Activated T-cell treated with anti-CD3 and anti-CD28 coated beads, Interleukin-2, amount 50 U/mL, for 24 hours (primary cell): ENCODE data around the gene SLC9A3.
A peak's percentile ranks its signal among the peaks of the same experiment; 100 is the strongest.

Experiments used
- DNase-seq: peaks from one replicate; pipeline ENCODE4 v3.0.0-alpha.2; 2020
- H3K27ac Mint-ChIP-seq: 2 replicates; pipeline ENCODE4 v1.8.0; 2020; ENCODE audit warnings: mild to moderate bottlenecking, mixed read lengths
- H3K27me3 Mint-ChIP-seq: 2 replicates; pipeline ENCODE4 v1.8.0; 2020; ENCODE audit warnings: mixed read lengths
- H3K36me3 Mint-ChIP-seq: 2 replicates; pipeline ENCODE4 v1.8.0; 2020; ENCODE audit warnings: low read depth, mixed read lengths
- H3K4me1 Mint-ChIP-seq: 2 replicates; pipeline ENCODE4 v1.8.0; 2020; ENCODE audit warnings: low read depth, mixed read lengths
- H3K4me3 Mint-ChIP-seq: 2 replicates; pipeline ENCODE4 v1.8.0; 2020; ENCODE audit warnings: mild to moderate bottlenecking, moderate library complexity, mixed read lengths
- H3K9me3 Mint-ChIP-seq: 2 replicates; pipeline ENCODE4 v1.8.0; 2020; ENCODE audit warnings: mixed read lengths

Gene SLC9A3

GRCh38 chr5:459562-460272 is 64.5 kb downstream of the SLC9A3 start:
- Mint-ChIP-seq H3K27ac (peak overlapping the region; percentile 97), H3K9me3 (no peaks in the 10 kb centered on the region), H3K4me1 (peaks cover 78% of the 10 kb centered on the region), H3K36me3 (peaks cover 99% of the 10 kb centered on the region), H3K4me3 (peak overlapping the region; percentile 68), H3K27me3 (no peaks in the 10 kb centered on the region)
- DNase-seq = peak; percentile 25

GRCh38 chr5:458547-459353 is 65.5 kb downstream of the SLC9A3 start:
- peak; percentile 83 for DNase-seq
- Mint-ChIP-seq H3K4me1 (peaks cover 76% of the 10 kb centered on the region), H3K9me3 (no peaks in the 10 kb centered on the region), H3K4me3 (peak overlapping the region; percentile 68), H3K27me3 (no peaks in the 10 kb centered on the region), H3K36me3 (peaks cover 99% of the 10 kb centered on the region), H3K27ac (peak overlapping the region; percentile 97)

- H3K4me1 Mint-ChIP-seq = peaks cover 78% of the 10 kb centered on the region
- no peak overlapping the region for H3K4me3 Mint-ChIP-seq
- DNase-seq = peak; percentile 29
- H3K27ac Mint-ChIP-seq = peak overlapping the region; percentile 97
- H3K9me3 Mint-ChIP-seq = peaks cover 4% of the 10 kb centered on the region
- H3K27me3 Mint-ChIP-seq = no peaks in the 10 kb centered on the region
- peaks cover 99% of the 10 kb centered on the region for H3K36me3 Mint-ChIP-seq
Measured at GRCh38 chr5:457195-457961, 66.9 kb downstream of the SLC9A3 start.

GRCh38 chr5:456351-457194 is 67.7 kb downstream of the SLC9A3 start:
- H3K36me3 Mint-ChIP-seq = peaks cover 99% of the 10 kb centered on the region
- H3K4me1 Mint-ChIP-seq = peaks cover 75% of the 10 kb centered on the region
- no peaks in the 10 kb centered on the region for H3K27me3 Mint-ChIP-seq
- peaks cover 12% of the 10 kb centered on the region for H3K9me3 Mint-ChIP-seq
- H3K4me3 Mint-ChIP-seq = no peak overlapping the region
- H3K27ac Mint-ChIP-seq = peak overlapping the region; percentile 44
- DNase-seq = peak; percentile 21

GRCh38 chr5:455806-456205 is 68.4 kb downstream of the SLC9A3 start:
- Mint-ChIP-seq H3K36me3 (peaks cover 99% of the 10 kb centered on the region), H3K4me1 (peaks cover 73% of the 10 kb centered on the region), H3K27me3 (no peaks in the 10 kb centered on the region), H3K4me3 (no peak overlapping the region), H3K9me3 (peaks cover 18% of the 10 kb centered on the region), H3K27ac (no peak overlapping the region)
- peak; percentile 8 for DNase-seq

- peak; percentile 22 for DNase-seq
- H3K36me3 Mint-ChIP-seq = peaks cover 99% of the 10 kb centered on the region
- peaks cover 68% of the 10 kb centered on the region for H3K4me1 Mint-ChIP-seq
- H3K27me3 Mint-ChIP-seq = no peaks in the 10 kb centered on the region
- no peak overlapping the region for H3K27ac Mint-ChIP-seq
- peaks cover 23% of the 10 kb centered on the region for H3K9me3 Mint-ChIP-seq
- H3K4me3 Mint-ChIP-seq = no peak overlapping the region
Measured at GRCh38 chr5:454936-455335, 69.3 kb downstream of the SLC9A3 start.

- H3K36me3 Mint-ChIP-seq = peaks cover 99% of the 10 kb centered on the region
- H3K4me3 Mint-ChIP-seq = no peak overlapping the region
- peaks cover 23% of the 10 kb centered on the region for H3K9me3 Mint-ChIP-seq
- peak; percentile 26 for DNase-seq
- no peaks in the 10 kb centered on the region for H3K27me3 Mint-ChIP-seq
- peak overlapping the region; percentile 51 for H3K27ac Mint-ChIP-seq
- H3K4me1 Mint-ChIP-seq = peaks cover 64% of the 10 kb centered on the region
Measured at GRCh38 chr5:453725-454481, 70.3 kb downstream of the SLC9A3 start.

GRCh38 chr5:452978-453710 is 71.1 kb downstream of the SLC9A3 start:
- no peak overlapping the region for H3K4me3 Mint-ChIP-seq
- peaks cover 23% of the 10 kb centered on the region for H3K9me3 Mint-ChIP-seq
- H3K4me1 Mint-ChIP-seq = peaks cover 63% of the 10 kb centered on the region
- no peaks in the 10 kb centered on the region for H3K27me3 Mint-ChIP-seq
- peaks cover 99% of the 10 kb centered on the region for H3K36me3 Mint-ChIP-seq
- DNase-seq = peak; percentile 24
- peak overlapping the region; percentile 51 for H3K27ac Mint-ChIP-seq

- DNase-seq = no peak
- no peak overlapping the region for H3K4me3 Mint-ChIP-seq
- H3K4me1 Mint-ChIP-seq = peaks cover 64% of the 10 kb centered on the region
- H3K36me3 Mint-ChIP-seq = peaks cover 99% of the 10 kb centered on the region
- peak overlapping the region; percentile 51 for H3K27ac Mint-ChIP-seq
- H3K9me3 Mint-ChIP-seq = peaks cover 23% of the 10 kb centered on the region
- no peaks in the 10 kb centered on the region for H3K27me3 Mint-ChIP-seq
Measured at GRCh38 chr5:451587-452458, 72.4 kb downstream of the SLC9A3 start.

- Mint-ChIP-seq H3K4me1 (peaks cover 66% of the 10 kb centered on the region), H3K36me3 (peaks cover 92% of the 10 kb centered on the region)
Measured at GRCh38 chr5:449151-449550, 75.1 kb downstream of the SLC9A3 start.

GRCh38 chr5:448766-449090 is 75.5 kb downstream of the SLC9A3 start:
- H3K9me3 Mint-ChIP-seq = peaks cover 23% of the 10 kb centered on the region
- DNase-seq = no peak
- peaks cover 65% of the 10 kb centered on the region for H3K4me1 Mint-ChIP-seq
- no peak overlapping the region for H3K4me3 Mint-ChIP-seq
- no peaks in the 10 kb centered on the region for H3K27me3 Mint-ChIP-seq
- peak overlapping the region; percentile 35 for H3K27ac Mint-ChIP-seq
- H3K36me3 Mint-ChIP-seq = peaks cover 88% of the 10 kb centered on the region

More at GRCh38 chr5:449151-449550, 75.1 kb downstream of the SLC9A3 start:
- Mint-ChIP-seq H3K9me3 (peaks cover 23% of the 10 kb centered on the region), H3K27me3 (no peaks in the 10 kb centered on the region), H3K4me3 (no peak overlapping the region), H3K27ac (peak overlapping the region; percentile 10)
- DNase-seq = no peak

GRCh38 chr5:448061-448765 is 76.0 kb downstream of the SLC9A3 start:
- Mint-ChIP-seq H3K36me3 (peaks cover 86% of the 10 kb centered on the region), H3K4me3 (no peak overlapping the region), H3K4me1 (peaks cover 63% of the 10 kb centered on the region), H3K9me3 (peaks cover 23% of the 10 kb centered on the region), H3K27me3 (no peaks in the 10 kb centered on the region), H3K27ac (peak overlapping the region; percentile 35)
- peak; percentile 22 for DNase-seq
